ENCODE results near the gene ADRA2C. TPM values are rescaled to one million over a fixed set of nuclear protein-coding genes. Genes with fewer than 3 reads are reported as not detected.

The ADRA2C gene
- total and polyA plus RNA-seq, 2 of the 13 experiments (the other 11 are each of a cell fraction or from before 2014, with no cell fraction given): 15.4 to 69.7 TPM

GRCh38 chr4:3784454-3785291 lies 18.5 kb downstream of the ADRA2C start (continued):
- TF ChIP-seq ZNF574 (CRISPR knock-in tag; IDR thresholded peaks at IDR 0.05) (peak; percentile 79), NR0B2 (CRISPR knock-in tag; IDR thresholded peaks at IDR 0.05) (peak; percentile 85; the same call in 1 of the 2 replicates), ZNF766 (CRISPR knock-in tag; IDR thresholded peaks at IDR 0.05; ENCODE audit: borderline replicate concordance) (peak; percentile 87; the same call in 1 of the 2 replicates), XBP1 (CRISPR knock-in tag; IDR thresholded peaks at IDR 0.05) (no peak), ELF4 (CRISPR knock-in tag; IDR thresholded peaks at IDR 0.05; ENCODE audit: borderline replicate concordance) (no peak), HMGXB3 (CRISPR knock-in tag; IDR thresholded peaks at IDR 0.05; ENCODE audit: borderline replicate concordance) (peak; percentile 63; the same call in 1 of the 2 replicates), REPIN1 (CRISPR knock-in tag; IDR thresholded peaks at IDR 0.05; ENCODE audit: borderline replicate concordance, low read depth) (peak; percentile 91; the same call in 1 of the 2 replicates), MTF1 (CRISPR knock-in tag; IDR thresholded peaks at IDR 0.05) (0 out of 2 replicates have a peak, but pooled peaks have one; percentile 71), ZNF513 (CRISPR knock-in tag; conservative IDR thresholded peaks at IDR 0.05) (no peak), DNMT1 (CRISPR knock-in tag; IDR thresholded peaks at IDR 0.05) (peak; percentile 62), ZNF382 (CRISPR knock-in tag; IDR thresholded peaks at IDR 0.05; ENCODE audit: borderline replicate concordance) (no peak), BRCA1 (CRISPR knock-in tag; IDR thresholded peaks at IDR 0.05) (peak; percentile 77; the same call in 1 of the 2 replicates), NFE2L1 (CRISPR knock-in tag; IDR thresholded peaks at IDR 0.05; ENCODE audit: borderline replicate concordance) (no peak), MIER3 (CRISPR knock-in tag; IDR thresholded peaks at IDR 0.05; ENCODE audit: borderline replicate concordance) (peak; percentile 45; the same call in 1 of the 2 replicates), BORCS8-MEF2B (CRISPR knock-in tag; IDR thresholded peaks at IDR 0.05) (peak; percentile 90), ZFP82 (CRISPR knock-in tag; IDR thresholded peaks at IDR 0.05; ENCODE audit: borderline replicate concordance) (no peak), ATM (IDR thresholded peaks at IDR 0.05; ENCODE audit: borderline replicate concordance) (no peak)

All from HepG2 (cell line).